Peyer's patch (tissue), 4 donors: ENCODE data around the gene TRIM47.

ENCODE experiments used
- CTCF ChIP-seq, 6 experiments: fragments of 450-650 bp in 4 of 6; fragments of 200-600 bp in 2 of 6; sonication (generic) in 1 of 6; IDR thresholded peaks; one replicate each; pipeline ENCODE4 v1.5.1; 2017 to 2019; ENCODE audit warnings: antibody characterized with exemption in 6 of 6, mild to moderate bottlenecking in 3 of 6, moderate library complexity in 1 of 6
- POLR2A ChIP-seq, 2 donors: fragments of 450-650 bp; IDR thresholded peaks; one replicate each; pipeline ENCODE4 v1.5.1; 2017; ENCODE audit warnings: antibody characterized with exemption in 2 of 2, mild to moderate bottlenecking in 2 of 2, moderate library complexity in 2 of 2

- TF ChIP-seq CTCF (IDR thresholded peaks at IDR 0.05) (no peak), POLR2A (IDR thresholded peaks at IDR 0.05) (no peak)
Observed at GRCh38 chr17:75845933-75846691, 32.3 kb downstream of the TRIM47 start.
